Measurements from ENCODE around the gene MIAT. TPM values are rescaled to one million over a fixed set of nuclear protein-coding genes. Genes with fewer than 3 reads are reported as not detected.

The MIAT gene
- total RNA-seq, 1 experiment from 2014 or later = 0.49 TPM

- H3K4me1 Mint-ChIP-seq (ENCODE audit: insufficient read depth, unreplicated experiment) = no peaks in the 10 kb centered on the region
- no peak for DNase-seq (ENCODE audit: unreplicated experiment)
- no peaks in the 10 kb centered on the region for H3K27me3 Mint-ChIP-seq (ENCODE audit: insufficient read depth, unreplicated experiment)
- POLR2A ChIA-PET = no interaction called here
- intact Hi-C loops (cut with micrococcal nuclease) = no loop called here
- CTCF ChIA-PET = no interaction called here
- no TSS peak for BruUV-seq (replicated peaks)
- no peak overlapping the region for H3K4me3 Mint-ChIP-seq (ENCODE audit: unreplicated experiment)
- peaks cover 9% of the 10 kb centered on the region for H3K9me3 Mint-ChIP-seq (ENCODE audit: unreplicated experiment)
- H3K36me3 Mint-ChIP-seq (ENCODE audit: insufficient read depth, unreplicated experiment) = peaks cover 9% of the 10 kb centered on the region
- no peak overlapping the region for H3K27ac Mint-ChIP-seq (ENCODE audit: low read depth, unreplicated experiment)
- TF ChIP-seq CTCF (IDR thresholded peaks at IDR 0.05; ENCODE audit: unreplicated experiment) = no peak
Observed at GRCh38 chr22:26725012-26725676, 67.8 kb downstream of the MIAT start.

Other genes with a start within 250 kb of the MIAT start
- gene ASPHD2, start 228.3 kb upstream of the MIAT start, total RNA-seq (2022) = 4.0 and 4.8 TPM in 2 replicates
- 35.6 and 38.3 TPM in 2 replicates for gene HPS4, start 173.8 kb upstream of the MIAT start, total RNA-seq (2022)
- gene SRRD, start 173.7 kb upstream of the MIAT start, total RNA-seq (2022) = 22.4 and 27.9 TPM in 2 replicates
- gene TFIP11, start 145.1 kb upstream of the MIAT start, total RNA-seq (2022) = 41.0 and 58.9 TPM in 2 replicates
- gene TPST2, start 67.5 kb upstream of the MIAT start, total RNA-seq (2022) = 6.1 and 7.0 TPM in 2 replicates
- not detected in 2 replicates for gene CRYBB1, start 39.6 kb upstream of the MIAT start, total RNA-seq (2022)
- gene CRYBA4, start 35.6 kb upstream of the MIAT start, total RNA-seq (2022) = not detected in 2 replicates

Data from MCF 10A (cell line).